ENCODE results near the gene ZC3H10.

GRCh38 chr12:56117778-56118687 is at the start of gene ZC3H10:
- TF ChIP-seq, protein P1, sequence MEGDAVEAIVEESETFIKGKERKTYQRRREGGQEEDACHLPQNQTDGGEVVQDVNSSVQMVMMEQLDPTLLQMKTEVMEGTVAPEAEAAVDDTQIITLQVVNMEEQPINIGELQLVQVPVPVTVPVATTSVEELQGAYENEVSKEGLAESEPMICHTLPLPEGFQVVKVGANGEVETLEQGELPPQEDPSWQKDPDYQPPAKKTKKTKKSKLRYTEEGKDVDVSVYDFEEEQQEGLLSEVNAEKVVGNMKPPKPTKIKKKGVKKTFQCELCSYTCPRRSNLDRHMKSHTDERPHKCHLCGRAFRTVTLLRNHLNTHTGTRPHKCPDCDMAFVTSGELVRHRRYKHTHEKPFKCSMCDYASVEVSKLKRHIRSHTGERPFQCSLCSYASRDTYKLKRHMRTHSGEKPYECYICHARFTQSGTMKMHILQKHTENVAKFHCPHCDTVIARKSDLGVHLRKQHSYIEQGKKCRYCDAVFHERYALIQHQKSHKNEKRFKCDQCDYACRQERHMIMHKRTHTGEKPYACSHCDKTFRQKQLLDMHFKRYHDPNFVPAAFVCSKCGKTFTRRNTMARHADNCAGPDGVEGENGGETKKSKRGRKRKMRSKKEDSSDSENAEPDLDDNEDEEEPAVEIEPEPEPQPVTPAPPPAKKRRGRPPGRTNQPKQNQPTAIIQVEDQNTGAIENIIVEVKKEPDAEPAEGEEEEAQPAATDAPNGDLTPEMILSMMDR (IDR thresholded peaks at IDR 0.05) = peak; percentile 48 to 77 (median 64)
- TF ChIP-seq POLR2A (IDR thresholded peaks at IDR 0.05) = peak; percentile 95

Data from uterus (tissue), 2 donors.